ENCODE measurements around the gene AFAP1. TPM values are rescaled to one million over a fixed set of nuclear protein-coding genes. Genes with fewer than 3 reads are reported as not detected.

Gene AFAP1
- total RNA-seq, 2 experiments from 2014 or later: not detected

DNA sequence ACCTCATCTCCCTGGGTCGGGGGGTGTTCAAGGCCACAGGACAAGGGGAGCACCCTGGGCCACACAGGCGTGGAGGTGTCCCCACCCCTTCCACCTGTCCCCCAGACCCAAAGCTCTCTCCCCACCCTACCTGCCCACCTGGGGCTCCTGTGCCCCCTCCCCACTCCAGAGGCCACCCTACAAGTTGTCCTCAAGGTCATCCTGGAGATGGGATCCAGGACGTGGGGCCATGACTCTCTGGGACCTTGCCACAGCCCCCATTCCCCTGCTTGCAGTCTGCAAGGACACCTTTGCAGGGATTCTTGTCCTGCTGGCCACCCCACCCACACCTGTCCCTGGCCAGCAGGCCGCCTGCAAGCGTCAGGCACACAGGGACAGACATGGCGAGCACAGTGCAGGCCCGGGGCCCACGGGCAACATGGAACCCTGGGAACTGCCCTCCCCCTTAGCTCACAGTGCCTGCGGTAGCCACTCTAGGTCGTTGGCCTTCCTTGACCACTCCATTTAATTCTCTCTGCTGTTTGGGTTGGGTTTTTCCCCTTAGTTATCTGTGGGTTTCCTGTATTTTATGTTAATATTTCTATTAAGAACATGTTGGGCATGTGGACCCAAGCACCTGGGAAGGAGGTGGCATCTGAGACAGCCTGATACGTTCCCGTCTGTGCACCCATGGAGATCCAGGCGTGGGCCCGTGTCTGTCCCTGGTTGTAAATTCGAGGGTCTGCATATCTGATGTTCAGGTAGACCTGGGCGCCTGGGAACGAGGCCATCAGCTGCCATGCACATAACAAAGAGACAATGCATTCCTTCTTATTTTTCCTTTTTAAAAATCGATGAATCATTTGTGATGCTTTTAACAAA, 197.5 kb downstream of the AFAP1 start:
- no peak for DNase-seq (ENCODE audit: low spot score)
- Histone ChIP-seq H3K4me2 (ENCODE audit: low read length) (no peak overlapping the region), H3K36me3 (ENCODE audit: insufficient read depth, low read length) (no peaks in the 10 kb centered on the region), H3K4me1 (ENCODE audit: insufficient read depth, low read length, poor library complexity, severe bottlenecking) (no peaks in the 10 kb centered on the region), H3K79me2 (ENCODE audit: insufficient read depth, low read depth, low read length) (no peaks in the 10 kb centered on the region), H4K20me1 (ENCODE audit: insufficient read depth, low read length) (no peaks in the 10 kb centered on the region), H3K9me3 (ENCODE audit: low read length) (no peaks in the 10 kb centered on the region), H2AFZ (ENCODE audit: low read length) (no peak overlapping the region), H3K9me2 (ENCODE audit: insufficient read depth, low read length) (no peaks in the 10 kb centered on the region), H3K27ac (ENCODE audit: low read depth, low read length, poor library complexity, severe bottlenecking) (no peak overlapping the region), H3K4me3 (ENCODE audit: low read depth, low read length, poor library complexity, severe bottlenecking) (no peak overlapping the region)
- intact Hi-C loops (cut with micrococcal nuclease; ENCODE audit: unreplicated experiment): no loop called here
- ChIA-PET POLR2A (no interaction called here), CTCF (ENCODE audit: unreplicated experiment) (interaction anchor here (0.6 kb wide), 1 partner anchor 17 kb away, joined by 3 read pairs; no protein-coding TSS in a partner anchor)
- TF ChIP-seq EZH2phosphoT487 (IDR thresholded peaks at IDR 0.05; ENCODE audit: borderline replicate concordance, low read depth, low read length): no peak
- TF ChIP-seq, protein P1, sequence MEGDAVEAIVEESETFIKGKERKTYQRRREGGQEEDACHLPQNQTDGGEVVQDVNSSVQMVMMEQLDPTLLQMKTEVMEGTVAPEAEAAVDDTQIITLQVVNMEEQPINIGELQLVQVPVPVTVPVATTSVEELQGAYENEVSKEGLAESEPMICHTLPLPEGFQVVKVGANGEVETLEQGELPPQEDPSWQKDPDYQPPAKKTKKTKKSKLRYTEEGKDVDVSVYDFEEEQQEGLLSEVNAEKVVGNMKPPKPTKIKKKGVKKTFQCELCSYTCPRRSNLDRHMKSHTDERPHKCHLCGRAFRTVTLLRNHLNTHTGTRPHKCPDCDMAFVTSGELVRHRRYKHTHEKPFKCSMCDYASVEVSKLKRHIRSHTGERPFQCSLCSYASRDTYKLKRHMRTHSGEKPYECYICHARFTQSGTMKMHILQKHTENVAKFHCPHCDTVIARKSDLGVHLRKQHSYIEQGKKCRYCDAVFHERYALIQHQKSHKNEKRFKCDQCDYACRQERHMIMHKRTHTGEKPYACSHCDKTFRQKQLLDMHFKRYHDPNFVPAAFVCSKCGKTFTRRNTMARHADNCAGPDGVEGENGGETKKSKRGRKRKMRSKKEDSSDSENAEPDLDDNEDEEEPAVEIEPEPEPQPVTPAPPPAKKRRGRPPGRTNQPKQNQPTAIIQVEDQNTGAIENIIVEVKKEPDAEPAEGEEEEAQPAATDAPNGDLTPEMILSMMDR (conservative IDR thresholded peaks at IDR 0.05; ENCODE audit: low read length): no peak
- BruUV-seq (replicated peaks): no TSS peak

DNA sequence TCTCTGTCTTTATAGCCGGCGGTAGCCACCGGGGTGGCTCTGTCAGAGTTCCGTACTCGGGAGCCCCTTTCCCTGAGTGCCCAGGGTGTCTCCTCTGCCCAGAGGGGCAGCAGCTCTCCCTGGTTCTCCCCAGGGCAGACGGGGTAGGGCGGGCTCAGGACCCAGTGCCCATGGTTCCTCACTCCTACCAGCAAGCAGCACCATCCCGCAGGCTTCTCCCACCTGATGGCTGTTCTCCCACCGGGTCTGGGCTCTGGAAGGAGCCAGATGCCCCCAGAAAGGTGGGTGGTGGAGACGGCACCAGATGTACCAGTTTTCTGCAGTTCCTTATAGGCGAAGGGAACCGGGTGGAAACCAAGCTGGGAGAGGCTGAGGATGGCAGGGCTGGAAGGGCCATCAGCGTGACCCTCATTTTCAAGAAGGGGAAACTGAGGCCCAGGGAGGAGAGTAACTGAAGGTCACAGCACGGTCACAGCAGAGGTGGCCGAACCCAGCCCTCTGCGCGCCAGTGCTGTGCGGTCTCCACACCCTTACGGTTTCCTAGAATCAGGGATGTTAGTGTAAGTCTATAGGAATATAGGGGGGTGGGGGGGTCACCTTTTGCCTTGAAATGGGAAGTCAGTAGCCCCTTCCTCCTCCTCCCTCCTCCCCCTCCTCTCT, 198.7 kb downstream of the AFAP1 start:
- ChIA-PET POLR2A (interaction anchor here (0.5 kb wide), 1 partner anchor 100 kb away, joined by 4 read pairs; no protein-coding TSS in a partner anchor), CTCF (ENCODE audit: unreplicated experiment) (no interaction called here)
- Histone ChIP-seq H3K4me1 (ENCODE audit: insufficient read depth, low read length, poor library complexity, severe bottlenecking) (no peaks in the 10 kb centered on the region), H3K9me3 (ENCODE audit: low read length) (no peaks in the 10 kb centered on the region), H3K9me2 (ENCODE audit: insufficient read depth, low read length) (no peaks in the 10 kb centered on the region), H3K79me2 (ENCODE audit: insufficient read depth, low read depth, low read length) (no peaks in the 10 kb centered on the region), H3K4me2 (ENCODE audit: low read length) (no peak overlapping the region), H4K20me1 (ENCODE audit: insufficient read depth, low read length) (no peaks in the 10 kb centered on the region), H3K4me3 (ENCODE audit: low read depth, low read length, poor library complexity, severe bottlenecking) (no peak overlapping the region), H3K27ac (ENCODE audit: low read depth, low read length, poor library complexity, severe bottlenecking) (no peak overlapping the region), H2AFZ (ENCODE audit: low read length) (no peak overlapping the region), H3K36me3 (ENCODE audit: insufficient read depth, low read length) (no peaks in the 10 kb centered on the region)
- no peak for DNase-seq (ENCODE audit: low spot score)
- BruUV-seq (replicated peaks): no TSS peak
- no peak for TF ChIP-seq EZH2phosphoT487 (IDR thresholded peaks at IDR 0.05; ENCODE audit: borderline replicate concordance, low read depth, low read length)
- TF ChIP-seq, protein P1 (conservative IDR thresholded peaks at IDR 0.05; ENCODE audit: low read length): no peak
- intact Hi-C loops (cut with micrococcal nuclease; ENCODE audit: unreplicated experiment): no loop called here
